Cortex of kidney (tissue), 1 donor: ENCODE results near the gene OCA2.
"Not testable (repeated sequence)": the region's sequence is repeated elsewhere in the genome, so short reads cannot be mapped to it uniquely, and the experiment has no call there.

Source experiments
- DNase-seq: peaks from one replicate; lab custom pipeline; 2025; lab: John Stamatoyannopoulos, UW

OCA2 gene

DNA sequence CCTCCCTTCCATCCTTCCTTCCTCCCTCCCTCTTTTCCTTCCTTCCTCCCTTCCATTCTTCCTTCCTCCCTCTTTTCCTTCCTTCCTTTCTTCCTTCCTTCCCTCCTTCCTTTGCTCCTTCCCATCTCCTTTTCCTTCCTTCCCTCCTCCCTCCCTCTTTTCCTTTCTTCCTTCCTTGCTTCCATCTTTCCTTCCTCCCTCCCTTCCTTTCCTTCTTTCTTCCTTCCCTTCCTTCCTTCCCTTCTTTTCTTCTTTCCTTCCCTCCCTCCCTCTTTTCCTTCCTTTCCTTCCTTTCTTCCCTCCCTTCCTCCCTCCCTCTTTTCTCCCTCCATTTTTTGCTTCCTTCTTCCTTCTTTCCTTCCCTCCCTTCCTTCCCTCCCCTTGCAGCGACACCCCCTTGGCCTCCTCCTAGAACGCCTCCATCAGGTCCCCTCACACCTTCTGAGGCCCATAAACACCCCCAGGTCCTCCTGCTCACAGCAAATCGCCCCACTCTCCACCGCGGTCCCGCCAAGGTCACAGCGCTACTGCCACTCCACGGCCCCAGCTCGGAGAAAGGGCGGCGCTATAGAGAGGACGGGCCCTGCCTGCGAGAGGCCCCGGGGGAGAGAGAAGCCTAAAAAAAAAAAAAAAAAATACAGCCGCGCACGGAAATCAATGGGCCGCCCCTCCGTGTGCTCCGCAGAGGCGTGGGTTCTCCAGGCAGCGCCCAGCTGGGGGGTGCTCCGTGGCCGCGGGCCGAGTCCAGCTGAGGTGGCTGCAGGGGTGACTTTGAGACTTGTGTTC is 328.2 kb downstream of the OCA2 start:
- no peak for DNase-seq

DNA sequence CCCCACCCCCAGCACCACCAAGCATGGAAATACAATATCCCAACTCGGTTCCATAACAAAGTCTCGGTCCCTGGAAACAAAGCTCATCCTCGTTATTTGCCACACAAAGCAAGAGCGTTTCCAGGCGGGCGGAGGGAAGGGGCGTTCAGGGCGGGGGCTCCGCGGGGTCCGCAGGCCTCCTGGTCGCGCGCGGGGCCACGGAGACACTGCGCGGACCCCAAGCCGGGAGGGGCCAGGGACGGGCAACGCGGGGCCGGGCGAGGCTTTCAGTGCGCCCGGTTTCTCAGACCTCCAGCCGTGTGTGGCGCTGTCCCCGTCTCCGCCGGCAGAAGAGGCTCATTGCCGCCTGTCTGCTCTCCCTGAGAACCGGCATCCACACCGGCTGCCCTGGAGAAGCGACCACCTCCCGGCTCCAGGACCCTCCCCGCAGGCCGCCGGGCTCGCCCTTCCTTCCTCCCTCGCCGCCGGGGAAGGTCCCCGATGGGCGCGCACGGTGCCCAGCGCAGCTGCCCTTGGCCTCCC is 329.0 kb downstream of the OCA2 start:
- DNase-seq: no peak

DNA sequence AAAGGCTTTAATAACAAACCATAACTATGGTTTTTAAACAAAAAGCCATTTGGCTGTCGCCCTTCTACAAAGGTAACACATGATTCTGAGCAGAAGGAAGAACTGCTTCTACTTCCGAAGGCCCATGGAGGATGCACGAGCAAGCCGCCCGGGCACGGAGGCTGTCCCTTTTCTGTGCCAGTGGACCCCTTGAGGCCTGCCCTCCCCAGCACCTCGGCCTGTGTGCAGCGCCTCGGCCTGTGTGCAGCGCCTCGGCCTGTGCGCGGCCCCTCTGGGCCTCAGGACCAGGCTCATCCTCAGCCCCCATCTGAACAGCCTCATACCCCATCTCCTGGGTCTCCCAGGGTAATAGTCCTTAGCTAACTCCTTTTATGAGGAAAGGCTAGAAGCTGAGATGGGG is 329.5 kb downstream of the OCA2 start:
- no peak for DNase-seq

DNA sequence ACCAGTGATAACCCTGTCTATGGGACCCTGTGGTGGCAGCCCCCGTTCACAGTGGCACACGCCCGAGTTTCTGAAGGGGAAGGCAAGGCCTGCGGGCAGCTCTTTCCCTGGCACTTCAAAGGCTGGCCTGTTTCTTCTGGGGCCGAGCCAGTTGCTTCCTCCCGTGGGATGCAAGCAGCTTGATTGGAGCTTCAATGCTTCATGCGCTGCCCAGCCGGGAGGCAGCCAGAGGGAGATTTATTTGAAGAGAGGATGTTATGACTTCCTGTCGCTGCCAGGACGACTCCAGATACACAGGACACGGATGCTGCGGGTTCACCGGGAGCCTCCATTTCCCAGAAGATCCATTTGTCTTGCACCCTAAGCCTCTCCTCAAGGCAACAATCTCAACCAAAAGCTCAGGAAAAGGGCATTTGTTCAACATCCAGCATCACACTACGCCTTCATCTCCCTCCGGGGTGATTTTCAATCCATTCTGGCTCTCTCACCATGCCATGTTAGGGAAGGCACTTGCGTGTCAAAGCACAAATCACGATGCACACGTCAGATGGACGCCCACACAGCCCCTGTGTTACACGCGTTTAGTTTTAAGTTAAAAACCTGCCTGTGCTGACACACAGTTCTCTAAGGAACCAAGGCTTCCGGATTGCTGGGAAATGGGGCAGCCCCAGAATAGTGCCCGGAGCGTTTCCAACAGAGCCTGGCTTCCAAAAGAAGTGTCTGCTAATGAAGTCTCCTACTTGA is 330.2 kb downstream of the OCA2 start:
- DNase-seq: no peak

DNA sequence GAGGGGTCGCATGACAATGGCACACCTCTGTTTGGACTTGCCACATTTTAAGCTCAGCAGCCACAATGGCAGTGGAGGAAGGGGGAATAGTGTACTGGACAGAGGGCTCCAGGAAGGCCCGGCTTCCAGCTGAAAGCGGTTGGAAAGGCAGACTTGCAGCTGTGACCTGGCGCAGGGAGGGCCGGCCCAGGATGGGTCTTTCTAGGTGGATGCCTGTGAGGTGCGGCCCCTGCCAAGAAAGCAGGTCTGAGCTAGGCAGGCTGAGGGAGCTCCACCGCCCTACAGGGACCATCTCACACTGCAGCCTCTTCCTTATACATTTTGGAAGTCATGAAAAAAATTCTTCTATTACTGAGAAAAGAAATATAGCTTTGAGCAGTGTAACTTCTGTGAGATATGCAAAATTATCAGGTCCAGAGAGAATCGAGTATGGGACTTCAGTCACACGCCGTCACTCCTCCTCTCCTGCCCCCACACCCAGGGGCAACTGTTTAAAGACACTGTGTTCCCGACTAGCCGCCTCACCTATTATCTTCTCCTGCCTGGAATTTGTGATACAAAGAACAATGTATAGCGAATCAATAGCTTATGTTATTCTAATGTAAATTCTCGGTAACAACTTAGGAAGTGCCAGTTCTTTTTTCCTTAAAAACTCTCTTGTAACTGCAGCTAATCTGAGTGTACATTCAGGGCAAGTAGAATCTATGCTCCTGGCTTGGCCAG is 331.0 kb downstream of the OCA2 start:
- no peak for DNase-seq

DNA sequence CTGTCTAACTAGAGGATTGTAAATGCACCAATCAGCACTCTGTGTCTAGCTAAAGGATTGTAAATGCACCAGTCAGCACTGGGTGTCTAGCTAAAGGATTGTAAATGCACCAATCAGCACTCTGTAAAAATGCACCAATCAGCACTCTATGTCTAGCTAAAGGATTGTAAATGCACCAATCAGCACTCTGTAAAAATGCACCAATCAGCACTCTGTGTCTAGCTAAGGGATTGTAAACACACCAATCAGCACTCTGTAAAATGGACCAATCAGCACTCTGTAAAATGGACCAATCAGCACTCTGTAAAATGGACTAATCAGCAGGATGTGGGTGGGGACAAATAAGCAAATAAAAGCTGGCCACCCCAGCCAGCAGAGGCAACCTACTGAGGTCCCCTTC is 331.7 kb downstream of the OCA2 start:
- not testable (repeated sequence) for DNase-seq

DNA sequence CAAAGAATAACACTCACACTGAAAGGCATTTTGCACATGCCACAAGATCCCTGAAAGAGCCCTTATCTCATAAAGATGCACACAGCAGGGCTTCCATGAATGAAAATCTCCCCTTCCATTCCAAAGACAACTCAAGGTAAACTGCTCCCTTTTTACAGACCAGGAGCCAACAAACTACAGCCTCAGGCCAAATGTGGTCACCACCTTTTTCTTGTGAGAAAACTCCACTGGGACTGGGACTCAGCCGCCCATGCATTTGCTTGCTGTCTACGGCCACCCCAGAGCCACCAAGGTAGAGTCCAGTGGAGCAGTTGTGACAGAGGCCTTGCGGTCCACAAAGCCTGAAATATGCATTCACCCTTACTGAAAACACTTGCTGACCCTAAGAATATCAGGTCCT is 334.8 kb downstream of the OCA2 start:
- no peak for DNase-seq

DNA sequence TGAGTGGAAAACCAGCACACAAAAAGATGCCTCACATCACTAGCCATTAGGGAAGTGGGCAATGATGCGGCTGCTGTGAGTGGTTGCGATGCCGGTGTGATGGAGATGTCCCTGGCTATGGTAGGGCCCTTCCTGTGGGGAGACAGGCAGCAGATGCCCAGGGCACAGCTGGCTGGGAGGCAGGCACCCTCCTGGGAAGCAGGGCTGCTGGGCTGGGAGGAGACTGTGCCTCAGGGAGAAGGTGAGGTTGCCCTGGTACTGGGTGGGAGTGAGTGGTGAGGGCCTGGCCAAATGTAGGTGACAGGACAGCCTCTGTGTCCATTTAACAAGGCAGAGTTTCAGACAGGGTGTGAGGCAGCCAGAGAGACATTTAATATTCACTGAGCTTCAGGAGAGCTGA is 335.6 kb downstream of the OCA2 start:
- no peak for DNase-seq

DNA sequence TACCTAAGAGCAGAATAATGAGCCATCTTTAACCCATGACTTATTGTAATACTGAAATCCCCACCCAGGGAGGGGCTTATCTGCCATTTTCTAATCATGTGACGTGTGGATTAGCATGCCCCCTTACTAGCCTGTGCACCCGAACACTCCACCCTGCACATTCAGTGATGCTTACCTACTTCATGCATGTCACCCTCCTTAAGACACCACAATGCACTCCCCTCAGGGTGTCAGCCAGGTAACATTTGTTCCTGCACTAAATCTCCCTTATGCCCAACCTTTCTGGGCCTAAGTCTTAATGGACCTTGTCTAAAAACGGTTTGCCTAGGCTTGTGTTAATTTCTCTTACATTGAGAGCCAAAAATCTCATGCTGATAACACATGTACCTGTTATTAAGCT is 336.6 kb downstream of the OCA2 start:
- no peak for DNase-seq

DNA sequence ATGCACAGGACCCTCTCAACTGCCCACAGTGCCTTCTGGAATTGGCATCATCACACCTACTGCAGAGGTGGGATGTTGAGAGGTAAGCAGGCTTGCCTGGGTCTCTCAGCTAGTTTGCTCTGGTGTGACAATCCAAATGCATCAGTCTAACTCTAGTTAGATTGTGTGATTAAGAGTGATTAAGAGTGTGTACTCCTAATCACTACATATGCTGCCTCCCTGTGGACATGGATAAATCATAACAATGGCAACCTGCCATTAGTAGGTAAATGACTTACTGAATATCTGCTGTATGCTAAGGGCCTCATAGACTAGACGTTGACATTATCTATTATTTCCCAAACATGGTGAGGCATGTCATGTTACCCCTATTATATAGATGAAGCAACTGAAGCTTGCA is 342.1 kb downstream of the OCA2 start:
- DNase-seq: no peak

DNA sequence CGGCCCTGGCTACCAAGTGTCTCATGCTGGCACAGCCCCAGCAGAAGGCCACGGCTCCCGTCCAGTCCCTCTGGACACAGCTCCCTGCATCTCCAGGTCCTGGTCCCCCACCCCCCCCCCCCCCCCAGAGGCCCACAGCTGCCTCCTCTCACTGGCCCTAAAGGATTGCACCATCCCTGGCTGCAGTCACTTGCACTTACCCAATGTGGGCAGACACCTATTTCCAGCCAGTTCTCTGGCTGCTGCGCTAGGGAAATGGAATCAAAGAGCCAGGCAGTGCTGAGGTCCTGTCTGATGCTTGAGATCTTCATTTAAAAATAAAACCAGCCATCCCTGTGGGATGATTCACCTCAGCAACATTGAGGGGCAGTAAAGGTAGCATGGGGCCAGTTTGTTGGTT is 346.4 kb downstream of the OCA2 start:
- DNase-seq: no peak

DNA sequence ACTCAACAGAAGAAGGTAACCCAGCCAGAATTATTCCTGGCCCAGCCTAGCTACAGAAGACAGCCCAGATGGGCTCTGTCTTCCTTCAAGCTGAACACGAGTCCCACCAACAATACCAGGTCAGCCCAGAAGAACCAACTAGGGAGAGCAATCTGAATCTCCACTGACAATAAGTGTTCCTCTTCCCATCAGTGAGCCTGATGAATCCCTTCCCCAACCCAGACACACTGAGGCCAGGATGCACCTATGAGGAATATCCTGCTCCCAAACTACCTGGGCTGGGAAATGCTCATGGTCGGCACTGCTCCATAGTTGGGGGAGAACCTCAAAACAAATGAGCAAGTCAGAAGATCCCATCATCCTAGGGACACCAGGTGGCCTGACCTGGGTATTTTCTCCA is 351.1 kb downstream of the OCA2 start:
- DNase-seq: no peak

DNA sequence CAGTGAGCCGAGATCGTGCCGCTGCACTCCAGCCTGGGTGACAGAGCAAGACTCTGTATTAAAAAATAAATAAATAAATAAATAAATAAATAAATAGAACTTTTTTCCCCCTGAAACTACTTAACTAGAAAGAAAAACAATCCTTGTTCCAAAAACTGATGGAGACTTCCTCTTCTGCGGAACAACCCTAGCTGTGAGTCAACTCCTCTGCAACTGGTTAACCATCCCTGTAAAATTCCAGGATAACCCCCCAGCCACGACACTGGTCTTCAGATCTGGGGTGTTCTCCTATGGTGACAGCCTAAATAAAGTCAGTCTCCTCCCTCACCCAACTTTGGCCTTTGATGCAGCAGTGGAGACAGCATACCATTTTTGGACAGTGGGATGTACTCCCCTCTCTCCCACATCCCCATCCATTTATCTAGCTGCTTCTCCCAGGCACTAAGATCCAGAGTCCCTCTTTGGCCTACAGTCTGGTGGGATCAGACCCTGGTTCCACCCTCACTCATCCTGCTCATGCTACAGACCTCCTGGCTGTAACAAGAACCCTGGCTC is 352.6 kb downstream of the OCA2 start:
- DNase-seq: no peak

DNA sequence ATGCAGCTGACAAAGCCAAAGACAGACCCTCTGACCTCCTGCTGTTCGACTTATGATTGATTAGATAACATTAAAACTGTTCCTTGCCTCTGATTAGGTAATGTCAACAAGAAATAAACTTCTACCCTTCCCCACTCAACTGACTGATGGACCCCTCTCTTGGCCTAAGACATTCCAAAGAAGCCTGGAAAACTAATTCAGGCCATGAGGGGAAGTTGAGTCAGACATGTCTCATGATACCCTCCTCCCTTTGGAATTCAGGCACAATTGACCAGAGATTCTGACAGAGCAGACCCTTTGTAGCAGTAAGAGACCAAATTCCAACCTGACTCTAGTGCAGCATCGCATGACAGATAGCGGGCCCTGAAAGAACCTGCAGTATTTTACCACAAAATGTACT is 354.5 kb downstream of the OCA2 start:
- no peak for DNase-seq

DNA sequence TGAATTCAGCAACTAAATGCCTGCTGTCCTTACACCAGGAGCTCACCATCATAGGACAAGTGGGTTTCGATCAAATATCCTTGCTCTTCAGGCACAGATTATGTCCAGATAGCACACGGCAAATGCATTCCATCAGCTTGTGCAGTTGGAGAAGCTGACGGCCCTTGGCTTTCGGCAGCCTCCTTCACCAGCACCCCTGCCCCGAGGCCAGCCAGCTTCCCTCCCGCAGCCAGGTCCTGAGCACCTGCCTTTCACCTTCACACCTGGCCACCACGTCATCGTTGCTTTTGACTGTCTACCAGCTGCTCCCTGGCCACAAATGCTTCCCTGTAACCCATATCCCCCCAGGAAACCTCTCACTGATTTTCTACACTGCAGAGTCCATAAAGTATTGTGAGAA is 355.5 kb downstream of the OCA2 start:
- no peak for DNase-seq

DNA sequence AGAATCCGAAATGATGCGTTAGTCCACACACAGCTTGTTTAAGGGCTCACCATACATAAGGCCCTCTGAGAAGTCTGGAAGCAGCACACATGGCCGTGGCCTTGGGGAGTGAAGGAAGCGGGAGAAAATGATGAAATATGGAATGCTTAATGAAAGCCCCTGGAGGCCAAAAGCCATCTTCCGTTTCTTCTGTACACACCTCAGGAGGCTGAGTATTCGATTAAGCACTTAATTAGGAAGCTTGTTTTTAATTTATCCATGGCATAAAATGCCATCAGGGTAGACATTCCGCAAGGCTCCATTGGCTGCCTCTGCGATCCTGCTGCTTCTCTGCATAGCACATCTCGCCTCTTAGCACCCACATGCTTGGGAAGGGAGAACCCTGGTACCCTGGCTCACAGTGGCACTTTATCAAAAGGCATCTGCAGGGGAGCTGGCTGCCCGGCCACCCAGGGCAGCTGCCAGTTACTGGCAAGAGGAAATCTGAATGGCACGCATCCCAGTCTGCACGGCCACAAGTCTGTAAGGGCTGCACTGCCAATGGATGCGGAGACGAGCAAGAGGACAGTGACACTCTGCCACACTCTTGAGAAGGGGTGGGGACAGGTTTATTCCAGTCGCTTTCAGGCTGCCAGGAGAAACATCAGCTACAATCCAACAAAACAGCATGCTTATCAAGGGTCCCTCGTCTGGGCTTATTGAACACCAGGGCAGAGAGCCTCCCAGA is 356.2 kb downstream of the OCA2 start:
- no peak for DNase-seq

DNA sequence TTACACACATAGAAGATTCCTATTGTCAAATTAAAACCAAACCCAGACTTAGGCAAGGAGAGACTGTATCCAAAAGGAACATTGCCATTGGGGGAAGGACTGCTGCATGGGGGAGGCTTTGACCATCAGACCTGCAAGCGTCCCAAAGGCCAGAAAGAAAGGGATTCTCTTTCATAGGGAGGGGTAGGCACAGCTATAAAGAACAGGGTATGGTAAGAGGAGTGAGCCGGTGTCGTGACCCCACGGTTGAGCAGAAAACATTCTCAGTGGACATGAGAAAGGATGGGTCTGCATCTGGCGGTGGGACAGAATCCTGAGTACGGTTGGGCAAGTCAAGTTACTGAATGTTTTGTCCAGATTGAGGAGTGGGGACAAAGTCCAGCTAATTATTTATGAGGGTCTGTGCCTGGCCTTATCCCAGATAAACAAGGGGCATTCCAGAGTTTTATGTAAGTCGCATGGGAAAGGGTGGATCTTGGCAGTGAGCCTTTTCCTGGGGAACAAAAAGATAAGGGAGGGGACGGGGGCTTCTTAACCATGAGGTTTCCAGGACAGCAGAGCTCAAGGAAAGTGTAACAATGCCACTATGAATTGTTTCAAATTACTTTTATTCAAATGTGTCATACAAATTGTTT is 357.8 kb downstream of the OCA2 start:
- DNase-seq: no peak

DNA sequence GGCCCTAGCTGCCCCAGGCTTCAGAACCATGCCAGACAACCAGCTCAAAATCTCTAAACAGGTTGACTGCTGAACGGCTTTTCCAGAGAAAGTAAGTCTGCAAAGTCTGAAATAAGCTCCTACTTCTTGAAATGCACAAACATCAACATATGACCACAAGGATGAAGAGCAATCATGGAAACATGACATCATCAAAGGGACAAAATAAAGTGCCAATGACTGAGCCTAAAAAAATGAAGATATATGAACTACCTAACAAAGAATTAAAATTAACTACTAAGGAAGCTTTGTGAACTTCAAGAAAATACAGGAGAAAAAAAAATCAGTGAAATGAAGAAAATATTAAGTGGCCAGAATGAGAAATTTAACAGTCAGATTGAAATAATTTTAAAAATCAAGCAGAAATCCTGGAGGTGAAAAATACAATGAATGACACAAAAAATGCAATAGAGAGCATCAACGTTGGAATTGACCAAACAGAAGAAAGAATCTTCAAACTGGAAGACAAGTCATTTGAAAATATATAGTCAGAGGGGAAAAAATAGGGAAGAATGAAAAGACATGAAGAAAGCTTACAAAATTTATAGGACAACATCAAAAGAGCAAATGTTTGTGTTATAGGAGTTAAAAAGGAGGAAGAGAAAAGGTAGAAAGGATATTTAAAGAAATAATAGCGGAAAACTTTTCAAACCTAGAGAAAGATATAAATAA is 364.2 kb downstream of the OCA2 start:
- DNase-seq: no peak

DNA sequence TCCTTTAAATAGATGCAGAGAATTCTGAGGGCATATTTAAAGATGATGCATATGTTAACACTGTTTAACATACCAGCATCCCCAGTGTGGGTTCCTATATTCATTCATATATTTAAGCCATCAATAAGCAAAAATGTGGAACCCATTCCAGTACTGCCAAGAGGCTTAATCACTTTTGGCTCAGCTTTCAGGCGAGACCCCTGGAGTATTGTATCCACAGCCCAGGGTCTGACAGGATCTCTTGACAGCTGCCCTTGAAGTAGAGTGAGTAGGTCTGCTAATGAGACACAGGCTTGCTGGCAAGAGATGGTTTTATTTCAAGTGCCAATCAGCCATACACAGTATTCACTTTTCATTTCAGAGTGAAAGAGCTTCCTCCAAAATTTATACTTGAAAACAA is 367.3 kb downstream of the OCA2 start:
- no peak for DNase-seq

DNA sequence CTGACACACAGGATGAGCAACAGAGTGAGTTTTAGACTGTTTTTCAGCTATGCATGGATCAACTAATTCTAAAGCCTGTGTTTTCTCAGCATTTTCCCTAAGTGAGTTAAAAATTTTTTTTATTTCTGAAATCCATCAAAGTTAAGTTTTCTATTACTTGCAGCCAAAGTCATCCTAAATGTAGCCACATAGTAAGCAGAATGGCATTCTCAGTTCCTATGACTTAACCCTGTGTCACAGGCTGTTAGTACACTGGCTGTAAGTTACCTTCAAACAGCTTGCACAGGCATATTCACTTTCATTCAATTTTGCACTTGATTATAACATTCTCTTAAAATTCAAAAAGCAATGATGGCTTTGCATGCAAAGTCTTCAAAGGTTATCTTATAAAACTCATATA is 368.2 kb downstream of the OCA2 start:
- DNase-seq: no peak

DNA sequence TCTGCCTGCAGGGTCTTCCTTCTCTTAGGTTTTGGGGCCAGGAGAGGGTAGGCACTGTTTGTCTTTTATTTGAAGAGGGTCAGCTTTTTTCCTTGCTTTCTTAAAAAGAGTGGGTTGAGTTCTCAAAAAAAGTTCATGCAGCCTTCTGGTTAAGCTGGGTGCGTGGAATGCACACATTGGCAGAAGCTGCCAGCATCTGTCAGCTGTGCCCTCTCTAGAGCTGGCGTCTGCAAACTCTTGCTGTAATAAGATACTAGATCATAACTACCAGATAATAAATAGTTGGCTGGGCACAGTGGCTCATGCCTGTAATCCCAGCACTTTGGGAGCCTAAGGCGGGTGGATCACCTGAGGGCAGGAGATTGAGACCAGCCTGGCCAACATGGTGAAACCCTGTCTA is 373.4 kb downstream of the OCA2 start:
- no peak for DNase-seq
